CD4-positive, alpha-beta memory T cell (primary cell): ENCODE results near the gene MID1. TPM values are rescaled to one million over a fixed set of nuclear protein-coding genes. Genes with fewer than 3 reads are reported as not detected.

Source experiments
- CTCF ChIA-PET: fragments of 350-600 bp; sonication (Branson Sonifier 250); formaldehyde crosslinking; loops from one replicate; lab custom pipeline; 2021; ENCODE audit warnings: inconsistent platforms; ENCODE audit not compliant: partially characterized antibody; lab: Charles Lee
- POLR2A ChIA-PET: fragments of 350-600 bp; sonication (Branson Sonifier 250); formaldehyde crosslinking; loops from one replicate; lab custom pipeline; 2021; ENCODE audit not compliant: partially characterized antibody; lab: Charles Lee
- DNase-seq, 5 donors: peaks; one replicate each; pipeline versions ENCODE4 v3.0.0 to v3.0.0-alpha.2; 2020 to 2022; ENCODE audit warnings: mixed read lengths in 1 of 5
- H3K27ac ChIP-seq: one replicate; pipeline ENCODE4 v1.7.0; 2013; ENCODE audit warnings: low read depth, low read length
- H3K27me3 ChIP-seq: 2 replicates; pipeline ENCODE4 v1.7.0; 2013; ENCODE audit warnings: mild to moderate bottlenecking, low read length, moderate library complexity; ENCODE audit not compliant: insufficient read depth
- H3K36me3 ChIP-seq: 2 replicates; pipeline ENCODE4 v1.7.0; 2013; ENCODE audit warnings: mild to moderate bottlenecking, low read length, moderate library complexity; ENCODE audit not compliant: insufficient read depth
- H3K4me1 ChIP-seq: 2 replicates; pipeline ENCODE4 v1.7.0; 2013; ENCODE audit warnings: mild to moderate bottlenecking, low read length, moderate library complexity; ENCODE audit not compliant: insufficient read depth
- H3K4me3 ChIP-seq, 2 donors: one replicate each; pipeline ENCODE4 v1.7.0; 2013; ENCODE audit warnings: low read length in 2 of 2, mild to moderate bottlenecking in 1 of 2
- H3K9me3 ChIP-seq, 2 donors: one replicate each; pipeline ENCODE4 v1.7.0; 2013; ENCODE audit warnings: low read length in 2 of 2, control low read depth in 1 of 2; ENCODE audit not compliant: control insufficient read depth in 1 of 2
- H3K27ac Mint-ChIP-seq, 7 donors: one replicate each; pipeline ENCODE4 v1.8.0; 2020 to 2021; ENCODE audit warnings: mixed read lengths in 7 of 7, mild to moderate bottlenecking in 6 of 7, inconsistent platforms in 3 of 7, moderate library complexity in 3 of 7
- H3K27me3 Mint-ChIP-seq, 2 donors: one replicate each; pipeline ENCODE4 v1.8.0; 2020 to 2021; ENCODE audit warnings: mixed read lengths in 2 of 2
- H3K36me3 Mint-ChIP-seq, 2 donors: one replicate each; pipeline ENCODE4 v1.8.0; 2020 to 2021; ENCODE audit warnings: mixed read lengths in 2 of 2, inconsistent platforms in 1 of 2, mild to moderate bottlenecking in 1 of 2
- H3K4me1 Mint-ChIP-seq, 4 donors: one replicate each; pipeline ENCODE4 v1.8.0; 2020 to 2021; ENCODE audit warnings: mixed read lengths in 4 of 4, mild to moderate bottlenecking in 1 of 4
- H3K4me3 Mint-ChIP-seq, 8 donors: one replicate each; pipeline ENCODE4 v1.8.0; 2020 to 2021; ENCODE audit warnings: mixed read lengths in 8 of 8, mild to moderate bottlenecking in 7 of 8, moderate library complexity in 6 of 8, inconsistent platforms in 3 of 8
- H3K9me3 Mint-ChIP-seq, 8 donors: one replicate each; pipeline ENCODE4 v1.8.0; 2020 to 2021; ENCODE audit warnings: mixed read lengths in 8 of 8, mild to moderate bottlenecking in 5 of 8, inconsistent platforms in 3 of 8, moderate library complexity in 1 of 8
- intact Hi-C: fragments of 100-400 bp; cut with micrococcal nuclease; formaldehyde crosslinking; loops from one replicate; pipeline ENCODE4 v1.15.1; 2023
- polyA plus RNA-seq, 2 donors: library from polyadenylated mRNA; unstranded; fragments of 300-500 nt; fragmentation: Illumina TruSeq; gene quantifications; one replicate each; pipeline ENCODE4 v1.2.3, GENCODE V29; 2021
- total RNA-seq, 2 experiments: library from RNA; stranded (reverse); gene quantifications; one replicate each; pipeline ENCODE4 v1.2.3, GENCODE V29; 2021

MID1 gene
- total RNA-seq (not detected), polyA plus RNA-seq (not detected)

- Histone ChIP-seq H3K27ac (no peak within 1 kb of the TSS), H3K4me3 (no peak within 1 kb of the TSS), H3K9me3 (no peaks in the 10 kb centered on the region), H3K4me1 (peaks cover 10% of the 10 kb centered on the region), H3K27me3 (no peaks in the 10 kb centered on the region), H3K36me3 (no peaks in the 10 kb centered on the region)
- intact Hi-C loops = no loop called here
- ChIA-PET CTCF (no interaction called here), POLR2A (no interaction called here)
- H3K4me3 Mint-ChIP-seq = peak within 1 kb of the TSS; percentile 49 to 80 (median 68)
- peaks cover 4 to 15% (median 5%) of the 10 kb centered on the region in 4 donors for H3K4me1 Mint-ChIP-seq
- H3K9me3 Mint-ChIP-seq = peaks cover 0 to 7% (median 2%) of the 10 kb centered on the region in 8 donors
- peak within 1 kb of the TSS in 2 of 7 donors; percentile 25 to 75 for H3K27ac Mint-ChIP-seq
- DNase-seq = peak in 1 of 5 donors; percentile 2
- peaks cover 8 to 10% of the 10 kb centered on the region in 2 donors for H3K27me3 Mint-ChIP-seq
- H3K36me3 Mint-ChIP-seq = no peaks in the 10 kb centered on the region
Observed at GRCh38 chrX:10620121-10620699, at the start of gene MID1. Gene MID1 (minus strand): TSS chrX:10620585. CDS start chrX:10567547, 53,038 bp downstream.

- H3K9me3 ChIP-seq = no peaks in the 10 kb centered on the region
- H3K27ac ChIP-seq = no peak overlapping the region
- no peak for DNase-seq
- Mint-ChIP-seq H3K27me3 (no peaks in the 10 kb centered on the region), H3K36me3 (no peaks in the 10 kb centered on the region), H3K4me3 (no peak overlapping the region), H3K27ac (no peak overlapping the region), H3K4me1 (peaks cover 0 to 1% (median 0%) of the 10 kb centered on the region in 4 donors), H3K9me3 (peaks cover 0 to 10% (median 0%) of the 10 kb centered on the region in 8 donors)
- intact Hi-C loops = no loop called here
- H3K4me3 ChIP-seq = no peak overlapping the region
- ChIA-PET POLR2A (no interaction called here), CTCF (no interaction called here)
- no peaks in the 10 kb centered on the region for H3K36me3 ChIP-seq
- H3K4me1 ChIP-seq = no peaks in the 10 kb centered on the region
- H3K27me3 ChIP-seq = no peaks in the 10 kb centered on the region
Observed at GRCh38 chrX:10667143-10667542, 46.8 kb upstream of the MID1 start.

- no peaks in the 10 kb centered on the region for H3K4me1 Mint-ChIP-seq
- no peaks in the 10 kb centered on the region for H3K36me3 ChIP-seq
- no peak overlapping the region for H3K27ac Mint-ChIP-seq
- no peaks in the 10 kb centered on the region for H3K4me1 ChIP-seq
- no peak overlapping the region for H3K4me3 ChIP-seq
- peaks cover 0 to 8% (median 0%) of the 10 kb centered on the region in 8 donors for H3K9me3 Mint-ChIP-seq
- intact Hi-C loops = no loop called here
- no peak for DNase-seq
- ChIA-PET POLR2A (no interaction called here), CTCF (no interaction called here)
- H3K9me3 ChIP-seq = no peaks in the 10 kb centered on the region
- H3K27me3 ChIP-seq = no peaks in the 10 kb centered on the region
- no peaks in the 10 kb centered on the region for H3K36me3 Mint-ChIP-seq
- no peak overlapping the region for H3K27ac ChIP-seq
- H3K4me3 Mint-ChIP-seq = no peak overlapping the region
- H3K27me3 Mint-ChIP-seq = no peaks in the 10 kb centered on the region
Observed at GRCh38 chrX:10666102-10666501, 45.7 kb upstream of the MID1 start.

- Mint-ChIP-seq H3K4me1 (no peaks in the 10 kb centered on the region), H3K9me3 (peaks cover 0 to 8% (median 0%) of the 10 kb centered on the region in 8 donors), H3K27ac (no peak overlapping the region), H3K27me3 (no peaks in the 10 kb centered on the region), H3K36me3 (no peaks in the 10 kb centered on the region), H3K4me3 (no peak overlapping the region)
- Histone ChIP-seq H3K9me3 (no peaks in the 10 kb centered on the region), H3K4me1 (no peaks in the 10 kb centered on the region), H3K4me3 (no peak overlapping the region), H3K27me3 (no peaks in the 10 kb centered on the region), H3K36me3 (no peaks in the 10 kb centered on the region), H3K27ac (no peak overlapping the region)
- no peak for DNase-seq
- ChIA-PET CTCF (no interaction called here), POLR2A (no interaction called here)
- intact Hi-C loops = no loop called here
Observed at GRCh38 chrX:10665681-10666080, 45.3 kb upstream of the MID1 start.

- POLR2A ChIA-PET = no interaction called here
Observed at GRCh38 chrX:10660171-10660570, 39.8 kb upstream of the MID1 start.

GRCh38 chrX:10656214-10656613, 35.8 kb upstream of the MID1 start:
- no peak overlapping the region for H3K4me3 ChIP-seq
- intact Hi-C loops = no loop called here
- Mint-ChIP-seq H3K27ac (no peak overlapping the region), H3K27me3 (no peaks in the 10 kb centered on the region), H3K4me3 (no peak overlapping the region), H3K36me3 (no peaks in the 10 kb centered on the region), H3K4me1 (no peaks in the 10 kb centered on the region), H3K9me3 (peaks cover 0 to 10% (median 4%) of the 10 kb centered on the region in 8 donors)
- no peak overlapping the region for H3K27ac ChIP-seq
- H3K27me3 ChIP-seq = no peaks in the 10 kb centered on the region
- ChIA-PET POLR2A (no interaction called here), CTCF (no interaction called here)
- no peaks in the 10 kb centered on the region for H3K36me3 ChIP-seq
- H3K4me1 ChIP-seq = no peaks in the 10 kb centered on the region
- no peaks in the 10 kb centered on the region for H3K9me3 ChIP-seq
- DNase-seq = no peak

More at GRCh38 chrX:10660171-10660570, 39.8 kb upstream of the MID1 start:
- no peak for DNase-seq
- H3K27ac ChIP-seq = no peak overlapping the region
- H3K9me3 ChIP-seq = no peaks in the 10 kb centered on the region
- CTCF ChIA-PET = no interaction called here
- no peaks in the 10 kb centered on the region for H3K4me1 Mint-ChIP-seq
- no peak overlapping the region for H3K4me3 Mint-ChIP-seq
- no peaks in the 10 kb centered on the region for H3K4me1 ChIP-seq
- H3K27ac Mint-ChIP-seq = no peak overlapping the region
- H3K9me3 Mint-ChIP-seq = peaks cover 0 to 10% (median 0%) of the 10 kb centered on the region in 8 donors
- no peaks in the 10 kb centered on the region for H3K36me3 ChIP-seq
- no peak overlapping the region for H3K4me3 ChIP-seq
- no peaks in the 10 kb centered on the region for H3K36me3 Mint-ChIP-seq
- no peaks in the 10 kb centered on the region for H3K27me3 ChIP-seq
- intact Hi-C loops = no loop called here
- H3K27me3 Mint-ChIP-seq = no peaks in the 10 kb centered on the region

GRCh38 chrX:10654960-10655359, 34.6 kb upstream of the MID1 start:
- Histone ChIP-seq H3K4me3 (no peak overlapping the region), H3K36me3 (no peaks in the 10 kb centered on the region), H3K27me3 (no peaks in the 10 kb centered on the region), H3K4me1 (no peaks in the 10 kb centered on the region), H3K9me3 (no peaks in the 10 kb centered on the region), H3K27ac (no peak overlapping the region)
- H3K4me3 Mint-ChIP-seq = no peak overlapping the region
- H3K36me3 Mint-ChIP-seq = no peaks in the 10 kb centered on the region
- H3K27ac Mint-ChIP-seq = no peak overlapping the region
- intact Hi-C loops = no loop called here
- H3K9me3 Mint-ChIP-seq = peaks cover 0 to 10% (median 5%) of the 10 kb centered on the region in 8 donors
- no peaks in the 10 kb centered on the region for H3K27me3 Mint-ChIP-seq
- CTCF ChIA-PET = no interaction called here
- H3K4me1 Mint-ChIP-seq = no peaks in the 10 kb centered on the region
- POLR2A ChIA-PET = no interaction called here
- DNase-seq = no peak
